GM23338 (cell line): ENCODE results near the gene DNAJC17. TPM values are rescaled to one million over a fixed set of nuclear protein-coding genes. Genes with fewer than 3 reads are reported as not detected.

ENCODE experiments used
- ATAC-seq: fragments of 200-7000 bp; cut with Tn5 transposase; 3 replicates; pipeline ENCODE4 v1.9.1; 2020
- DNase-seq: peaks from one replicate; pipeline ENCODE4 v3.0.0-alpha.2; 2015; ENCODE audit warnings: low spot score
- H2AFZ ChIP-seq: fragments of 200-600 bp; sonication (generic); 2 replicates; pipeline ENCODE4 v1.8.0; 2016; ENCODE audit warnings: antibody characterized with exemption, mild to moderate bottlenecking, moderate library complexity
- H3F3A ChIP-seq: fragments of 200-600 bp; sonication (generic); replicated peaks from 2 replicates; pipeline ENCODE4 v1.8.0; 2017; ENCODE audit warnings: antibody characterized with exemption, mixed run types, low read depth
- H3K27ac ChIP-seq: fragments of 200-600 bp; sonication (generic); 2 replicates; pipeline ENCODE4 v1.6.1; 2016; ENCODE audit warnings: low read depth
- H3K27me3 ChIP-seq: fragments of 200-600 bp; sonication (generic); 2 replicates; pipeline ENCODE4 v1.8.0; 2016; ENCODE audit warnings: mild to moderate bottlenecking, mixed run types, moderate library complexity; ENCODE audit not compliant: insufficient read depth
- H3K36me3 ChIP-seq: fragments of 200-600 bp; sonication (generic); 2 replicates; pipeline ENCODE4 v1.8.0; 2016; ENCODE audit warnings: mild to moderate bottlenecking; ENCODE audit not compliant: insufficient read depth
- H3K4me1 ChIP-seq: fragments of 200-600 bp; sonication (generic); 2 replicates; pipeline ENCODE4 v1.8.0; 2016; ENCODE audit warnings: mild to moderate bottlenecking, moderate library complexity; ENCODE audit not compliant: insufficient read depth
- H3K4me2 ChIP-seq: fragments of 200-600 bp; sonication (generic); 2 replicates; pipeline ENCODE4 v1.7.1; 2017; ENCODE audit warnings: mixed run types
- H3K4me3 ChIP-seq: fragments of 200-600 bp; sonication (generic); 2 replicates; pipeline ENCODE4 v1.6.1; 2016; ENCODE audit warnings: mixed run types
- H3K79me2 ChIP-seq: fragments of 200-600 bp; sonication (generic); replicated peaks from 2 replicates; pipeline ENCODE4 v1.8.0; 2017; ENCODE audit warnings: mild to moderate bottlenecking; ENCODE audit not compliant: insufficient read depth
- H3K9me2 ChIP-seq: fragments of 200-600 bp; sonication (generic); 2 replicates; pipeline ENCODE4 v1.8.0; 2017; ENCODE audit not compliant: insufficient read depth
- H4K20me1 ChIP-seq: fragments of 200-600 bp; sonication (generic); replicated peaks from 2 replicates; pipeline ENCODE4 v1.8.0; 2017; ENCODE audit warnings: mild to moderate bottlenecking; ENCODE audit not compliant: insufficient read depth
- H3K27ac Mint-ChIP-seq: 2 replicates; pipeline ENCODE4 v1.8.0; 2020; ENCODE audit warnings: inconsistent platforms, mild to moderate bottlenecking, moderate library complexity, mixed read lengths
- H3K27me3 Mint-ChIP-seq: 3 replicates; pipeline ENCODE4 v1.8.0; 2022; ENCODE audit warnings: low read depth, mild to moderate bottlenecking, moderate library complexity, mixed read lengths, inconsistent platforms; ENCODE audit not compliant: insufficient read depth, poor library complexity
- H3K36me3 Mint-ChIP-seq: 3 replicates; pipeline ENCODE4 v1.8.0; 2021; ENCODE audit warnings: low read depth, mild to moderate bottlenecking, inconsistent platforms, moderate library complexity, mixed read lengths
- H3K4me1 Mint-ChIP-seq: 3 replicates; pipeline ENCODE4 v1.8.0; 2020; ENCODE audit warnings: mild to moderate bottlenecking, inconsistent platforms, mixed read lengths
- H3K4me3 Mint-ChIP-seq: 3 replicates; pipeline ENCODE4 v1.8.0; 2021; ENCODE audit warnings: moderate library complexity, mild to moderate bottlenecking, inconsistent platforms, mixed read lengths
- H3K9me3 Mint-ChIP-seq: 3 replicates; pipeline ENCODE4 v1.8.0; 2020; ENCODE audit warnings: moderate library complexity, mild to moderate bottlenecking, inconsistent platforms, mixed read lengths
- CREB1 ChIP-seq: fragments of 250-450 bp; sonication (Bioruptor Pico); IDR thresholded peaks from 2 replicates; pipeline ENCODE4 v1.5.0; 2020; ENCODE audit warnings: low read depth, mild to moderate bottlenecking, moderate library complexity
- CTCF ChIP-seq, 2 experiments: fragments of 200-600 bp in 1 of 2; sonication (generic) in 1 of 2; conservative IDR thresholded peaks; 2 replicates each; pipeline versions ENCODE4 v1.5.1 to v1.6.1; 2016 to 2017; ENCODE audit warnings: antibody characterized with exemption in 2 of 2, low read depth in 2 of 2, mild to moderate bottlenecking in 2 of 2, moderate library complexity in 1 of 2
- EZH2 ChIP-seq: fragments of 200-600 bp; sonication (generic); IDR thresholded peaks from one replicate; pipeline ENCODE4 v1.8.0; 2017; ENCODE audit warnings: antibody characterized with exemption, mild to moderate bottlenecking, low read depth; ENCODE audit not compliant: unreplicated experiment
- STAT1 ChIP-seq: IDR thresholded peaks from one replicate; pipeline ENCODE4 v1.6.1; 2016; ENCODE audit warnings: antibody characterized with exemption; ENCODE audit not compliant: unreplicated experiment
- polyA plus RNA-seq: library from polyadenylated mRNA; unstranded; fragments of >200 nt; fragmentation: Nextera tagmentation; extraction: Ambion mirVana; gene quantifications from 2 replicates; pipeline ENCODE4 v1.2.1, GENCODE V29; 2016
- total RNA-seq: library from RNA; depleted of rRNA; stranded (reverse); fragments of >200 nt; shearing (Covaris generic); gene quantifications from 2 replicates; pipeline ENCODE4 v1.2.3, GENCODE V29; 2014
- TF ChIP-seq, protein P1 (sequence below): fragments of 250-450 bp; sonication (Bioruptor Pico); IDR thresholded peaks from 2 replicates; pipeline ENCODE4 v1.5.0; 2020; ENCODE audit warnings: mild to moderate bottlenecking, moderate library complexity

Gene DNAJC17
- total and polyA plus RNA-seq, 2 experiments from 2014 or later = 23.0 to 77.6 TPM

DNA sequence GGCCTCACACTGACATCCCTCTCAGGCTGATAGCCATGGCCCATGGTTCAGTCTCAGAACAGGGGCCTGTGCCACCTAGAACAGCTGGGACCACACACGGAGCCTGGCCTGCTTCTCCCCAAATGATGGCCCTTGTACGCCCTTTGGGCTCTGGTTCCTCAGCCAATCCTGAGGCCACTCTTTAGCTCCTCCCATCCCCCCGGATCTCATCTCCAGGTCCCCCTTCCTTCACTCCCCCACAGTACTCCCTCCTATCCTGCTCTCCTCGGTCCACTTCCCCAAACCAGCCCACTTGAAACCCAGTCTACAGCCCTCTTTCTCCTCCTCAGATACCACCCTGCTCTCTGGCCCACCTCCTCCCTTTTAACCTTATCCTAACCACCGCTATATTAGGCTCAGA lies 18.2 kb downstream of the DNAJC17 start:
- H3K4me1 ChIP-seq = peaks cover 48% of the 10 kb centered on the region
- Mint-ChIP-seq H3K27me3 (peaks cover 13% of the 10 kb centered on the region), H3K4me3 (peak overlapping the region; percentile 3; the same call in 1 of the 3 replicates), H3K4me1 (peaks cover 60% of the 10 kb centered on the region), H3K9me3 (no peaks in the 10 kb centered on the region), H3K36me3 (peaks cover 12% of the 10 kb centered on the region; the same call in 2 of the 3 replicates), H3K27ac (peak overlapping the region; percentile 49; the same call in 1 of the 2 replicates)
- no peak overlapping the region for H3K4me3 ChIP-seq
- H3K4me2 ChIP-seq = peak overlapping the region; percentile 61
- TF ChIP-seq, protein P1, sequence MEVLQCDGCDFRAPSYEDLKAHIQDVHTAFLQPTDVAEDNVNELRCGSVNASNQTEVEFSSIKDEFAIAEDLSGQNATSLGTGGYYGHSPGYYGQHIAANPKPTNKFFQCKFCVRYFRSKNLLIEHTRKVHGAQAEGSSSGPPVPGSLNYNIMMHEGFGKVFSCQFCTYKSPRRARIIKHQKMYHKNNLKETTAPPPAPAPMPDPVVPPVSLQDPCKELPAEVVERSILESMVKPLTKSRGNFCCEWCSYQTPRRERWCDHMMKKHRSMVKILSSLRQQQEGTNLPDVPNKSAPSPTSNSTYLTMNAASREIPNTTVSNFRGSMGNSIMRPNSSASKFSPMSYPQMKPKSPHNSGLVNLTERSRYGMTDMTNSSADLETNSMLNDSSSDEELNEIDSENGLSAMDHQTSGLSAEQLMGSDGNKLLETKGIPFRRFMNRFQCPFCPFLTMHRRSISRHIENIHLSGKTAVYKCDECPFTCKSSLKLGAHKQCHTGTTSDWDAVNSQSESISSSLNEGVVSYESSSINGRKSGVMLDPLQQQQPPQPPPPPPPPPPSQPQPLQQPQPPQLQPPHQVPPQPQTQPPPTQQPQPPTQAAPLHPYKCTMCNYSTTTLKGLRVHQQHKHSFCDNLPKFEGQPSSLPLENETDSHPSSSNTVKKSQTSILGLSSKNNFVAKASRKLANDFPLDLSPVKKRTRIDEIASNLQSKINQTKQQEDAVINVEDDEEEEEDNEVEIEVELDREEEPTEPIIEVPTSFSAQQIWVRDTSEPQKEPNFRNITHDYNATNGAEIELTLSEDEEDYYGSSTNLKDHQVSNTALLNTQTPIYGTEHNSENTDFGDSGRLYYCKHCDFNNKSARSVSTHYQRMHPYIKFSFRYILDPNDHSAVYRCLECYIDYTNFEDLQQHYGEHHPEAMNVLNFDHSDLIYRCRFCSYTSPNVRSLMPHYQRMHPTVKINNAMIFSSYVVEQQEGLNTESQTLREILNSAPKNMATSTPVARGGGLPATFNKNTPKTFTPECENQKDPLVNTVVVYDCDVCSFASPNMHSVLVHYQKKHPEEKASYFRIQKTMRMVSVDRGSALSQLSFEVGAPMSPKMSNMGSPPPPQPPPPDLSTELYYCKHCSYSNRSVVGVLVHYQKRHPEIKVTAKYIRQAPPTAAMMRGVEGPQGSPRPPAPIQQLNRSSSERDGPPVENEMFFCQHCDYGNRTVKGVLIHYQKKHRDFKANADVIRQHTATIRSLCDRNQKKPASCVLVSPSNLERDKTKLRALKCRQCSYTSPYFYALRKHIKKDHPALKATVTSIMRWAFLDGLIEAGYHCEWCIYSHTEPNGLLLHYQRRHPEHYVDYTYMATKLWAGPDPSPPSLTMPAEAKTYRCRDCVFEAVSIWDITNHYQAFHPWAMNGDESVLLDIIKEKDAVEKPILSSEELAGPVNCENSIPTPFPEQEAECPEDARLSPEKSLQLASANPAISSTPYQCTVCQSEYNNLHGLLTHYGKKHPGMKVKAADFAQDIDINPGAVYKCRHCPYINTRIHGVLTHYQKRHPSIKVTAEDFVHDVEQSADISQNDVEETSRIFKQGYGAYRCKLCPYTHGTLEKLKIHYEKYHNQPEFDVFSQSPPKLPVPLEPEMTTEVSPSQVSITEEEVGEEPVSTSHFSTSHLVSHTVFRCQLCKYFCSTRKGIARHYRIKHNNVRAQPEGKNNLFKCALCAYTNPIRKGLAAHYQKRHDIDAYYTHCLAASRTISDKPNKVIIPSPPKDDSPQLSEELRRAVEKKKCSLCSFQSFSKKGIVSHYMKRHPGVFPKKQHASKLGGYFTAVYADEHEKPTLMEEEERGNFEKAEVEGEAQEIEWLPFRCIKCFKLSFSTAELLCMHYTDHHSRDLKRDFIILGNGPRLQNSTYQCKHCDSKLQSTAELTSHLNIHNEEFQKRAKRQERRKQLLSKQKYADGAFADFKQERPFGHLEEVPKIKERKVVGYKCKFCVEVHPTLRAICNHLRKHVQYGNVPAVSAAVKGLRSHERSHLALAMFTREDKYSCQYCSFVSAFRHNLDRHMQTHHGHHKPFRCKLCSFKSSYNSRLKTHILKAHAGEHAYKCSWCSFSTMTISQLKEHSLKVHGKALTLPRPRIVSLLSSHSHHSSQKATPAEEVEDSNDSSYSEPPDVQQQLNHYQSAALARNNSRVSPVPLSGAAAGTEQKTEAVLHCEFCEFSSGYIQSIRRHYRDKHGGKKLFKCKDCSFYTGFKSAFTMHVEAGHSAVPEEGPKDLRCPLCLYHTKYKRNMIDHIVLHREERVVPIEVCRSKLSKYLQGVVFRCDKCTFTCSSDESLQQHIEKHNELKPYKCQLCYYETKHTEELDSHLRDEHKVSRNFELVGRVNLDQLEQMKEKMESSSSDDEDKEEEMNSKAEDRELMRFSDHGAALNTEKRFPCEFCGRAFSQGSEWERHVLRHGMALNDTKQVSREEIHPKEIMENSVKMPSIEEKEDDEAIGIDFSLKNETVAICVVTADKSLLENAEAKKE (CRISPR knock-in tag) = no peak
- TF ChIP-seq CTCF (conservative IDR thresholded peaks at IDR 0.05; ENCODE audit: low read depth in 2 of 2) = no peak
- no peak for TF ChIP-seq STAT1
- TF ChIP-seq CREB1 (CRISPR knock-in tag) = no peak
- no peak for TF ChIP-seq EZH2
- no peaks in the 10 kb centered on the region for H3K9me2 ChIP-seq
- H3K36me3 ChIP-seq = no peaks in the 10 kb centered on the region
- H3K27ac ChIP-seq = 0 out of 2 replicates have a peak overlapping the region, but pooled peaks have one; percentile 72
- H2AFZ ChIP-seq = no peak overlapping the region
- ATAC-seq (peak; percentile 13), DNase-seq (peak; percentile 28)
- H3F3A ChIP-seq = peaks cover 9% of the 10 kb centered on the region; the same call in 1 of the 2 replicates
- no peaks in the 10 kb centered on the region for H3K27me3 ChIP-seq
- peaks cover 33% of the 10 kb centered on the region for H3K79me2 ChIP-seq
- 0 out of 2 replicates have a peak, but pooled peaks cover 3% of the 10 kb centered on the region for H4K20me1 ChIP-seq
